GM12875 (cell line): ENCODE measurements around the gene ARMC12.

Experiments used
- H3K4me3 ChIP-seq: one replicate; pipeline ENCODE4 v1.5.1; 2011; ENCODE audit warnings: low read depth, low read length, control low read depth
- CTCF ChIP-seq: IDR thresholded peaks from 2 replicates; pipeline ENCODE4 v1.5.1; 2011; ENCODE audit warnings: low read depth, mild to moderate bottlenecking, control low read depth, inconsistent platforms, low read length, moderate library complexity, borderline replicate concordance; ENCODE audit not compliant: insufficient read depth

ARMC12 gene

DNA sequence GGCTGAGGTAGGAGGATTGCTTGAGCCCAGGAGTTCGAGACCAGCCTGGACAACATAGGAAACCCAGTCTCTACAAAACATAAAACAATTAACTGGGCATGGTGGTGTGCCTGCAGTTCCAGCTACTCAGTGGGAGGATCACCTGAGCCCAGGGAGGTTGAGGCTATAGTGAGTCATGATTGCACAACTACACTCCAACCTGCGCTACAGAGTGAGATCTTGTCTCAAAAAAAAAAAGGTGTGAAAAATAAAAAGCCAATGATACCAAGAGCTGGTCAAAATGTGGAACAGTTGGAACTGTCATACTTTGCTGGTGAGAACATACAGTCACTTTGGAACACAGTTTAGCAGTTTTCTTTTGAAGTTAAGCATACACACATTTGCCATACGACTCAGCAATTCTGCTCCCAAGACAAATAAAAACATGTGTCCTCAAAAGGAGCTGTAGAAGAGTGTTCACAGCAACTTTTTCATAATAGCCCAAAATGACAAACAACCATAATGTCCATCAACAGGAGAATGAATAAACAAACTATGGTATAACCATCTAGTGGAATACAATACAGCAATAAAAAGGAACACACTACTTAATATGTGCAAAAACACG, 26.5 kb upstream of the ARMC12 start:
- TF ChIP-seq CTCF, result no peak

GRCh38 chr6:35711731-35712130, 25.1 kb upstream of the ARMC12 start:
- no peak overlapping the region for H3K4me3 ChIP-seq
- no peak for TF ChIP-seq CTCF

More for the DNA sequence above, 26.5 kb upstream of the ARMC12 start:
- no peak overlapping the region for H3K4me3 ChIP-seq

GRCh38 chr6:35713006-35713767, 23.6 kb upstream of the ARMC12 start:
- no peak overlapping the region for H3K4me3 ChIP-seq
- no peak for TF ChIP-seq CTCF

- TF ChIP-seq CTCF, result no peak
- H3K4me3 ChIP-seq, result no peak overlapping the region
Observed at GRCh38 chr6:35716798-35717197, 20.0 kb upstream of the ARMC12 start.

- TF ChIP-seq CTCF, result no peak
- H3K4me3 ChIP-seq, result no peak overlapping the region
Observed at GRCh38 chr6:35717449-35718374, 19.1 kb upstream of the ARMC12 start.

DNA sequence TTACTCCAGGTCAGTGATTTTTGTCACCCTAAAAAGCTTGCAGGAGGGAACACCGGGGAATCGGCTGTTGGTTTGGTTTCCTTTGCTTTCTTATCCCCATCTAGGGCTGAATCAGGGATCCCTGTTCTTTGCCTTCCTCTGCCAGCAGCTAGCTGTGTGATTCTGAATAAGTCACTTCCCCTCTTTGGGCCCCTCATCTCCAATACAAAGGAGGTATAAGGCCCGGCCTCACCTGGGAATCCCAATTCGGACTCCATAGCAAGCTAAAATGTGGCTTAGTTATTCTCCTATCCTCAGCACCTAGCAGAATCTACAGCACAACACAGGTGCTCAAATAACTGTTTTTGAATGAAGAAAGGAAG, 18.5 kb upstream of the ARMC12 start:
- TF ChIP-seq CTCF, result no peak
- H3K4me3 ChIP-seq, result no peak overlapping the region

DNA sequence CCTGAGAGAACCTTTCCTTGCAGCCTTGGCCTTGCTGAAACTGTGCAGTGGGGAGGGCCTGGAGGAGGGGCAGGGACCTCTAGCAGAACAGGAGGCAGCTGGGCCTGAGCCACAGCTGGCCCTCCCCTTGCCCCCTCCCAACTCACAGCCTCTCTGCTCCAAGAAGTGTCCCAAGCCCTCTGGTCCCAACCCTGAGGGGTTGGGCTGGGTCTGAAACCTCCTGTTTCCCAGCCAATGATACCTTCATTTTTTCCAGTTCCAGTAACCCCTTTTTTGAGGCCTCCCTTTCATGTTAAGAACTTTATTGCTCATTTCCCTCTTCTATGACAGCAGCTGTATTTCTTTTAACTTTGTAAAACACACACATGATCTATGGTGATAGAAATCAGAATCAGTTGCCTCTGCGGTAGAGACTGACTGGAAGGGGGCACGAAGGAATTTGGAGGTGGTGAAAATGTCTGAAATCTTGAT, 17.9 kb upstream of the ARMC12 start:
- no peak overlapping the region for H3K4me3 ChIP-seq
- no peak for TF ChIP-seq CTCF
